K562 (cell line): ENCODE measurements around the gene PARD6B. TPM values are rescaled to one million over a fixed set of nuclear protein-coding genes. Genes with fewer than 3 reads are reported as not detected.

Experiments
- BRF1 ChIP-seq: IDR thresholded peaks from 3 replicates; pipeline ENCODE4 v1.6.1; 2011; ENCODE audit warnings: borderline replicate concordance, mild to moderate bottlenecking; ENCODE audit not compliant: insufficient read length; ENCODE audit errors: extremely low read depth
- FOXM1 ChIP-seq, 2 experiments: fragments of 450-650 bp in 1 of 2; sonication (generic) in 1 of 2; formaldehyde crosslinking in 1 of 2; IDR thresholded peaks; 2 replicates each; pipeline versions ENCODE4 v1.6.1 to v1.9.0; 2017 to 2022; ENCODE audit warnings: low read depth in 2 of 2, mild to moderate bottlenecking in 2 of 2, missing genetic modification reagents in 1 of 2, moderate library complexity in 1 of 2
- GTF2B ChIP-seq: IDR thresholded peaks from 2 replicates; pipeline ENCODE4 v1.6.1; 2011; ENCODE audit not compliant: insufficient read length; ENCODE audit errors: extremely low read depth
- HDAC2 ChIP-seq: fragments of 450-650 bp; IDR thresholded peaks from 2 replicates; pipeline ENCODE4 v1.6.1; 2016; ENCODE audit warnings: mild to moderate bottlenecking
- HMGXB4 ChIP-seq: sonication (generic); formaldehyde crosslinking; IDR thresholded peaks from 2 replicates; pipeline ENCODE4 v1.8.1; 2023; ENCODE audit warnings: mild to moderate bottlenecking, missing genetic modification reagents
- HOXB6 ChIP-seq: fragments of 250-450 bp; sonication (Bioruptor Pico); IDR thresholded peaks from 2 replicates; pipeline ENCODE4 v1.5.1; 2022; ENCODE audit warnings: mild to moderate bottlenecking, borderline replicate concordance
- IRF1 ChIP-seq: sonication (generic); formaldehyde crosslinking; IDR thresholded peaks from 2 replicates; pipeline ENCODE4 v1.8.0; 2022; ENCODE audit warnings: missing genetic modification reagents, mild to moderate bottlenecking, borderline replicate concordance
- NEUROD1 ChIP-seq: fragments of 150-350 bp; IDR thresholded peaks from 2 replicates; pipeline ENCODE4 v1.6.1; 2014; ENCODE audit warnings: borderline replicate concordance, low read length, low read depth; ENCODE audit not compliant: partially characterized antibody
- NFIC ChIP-seq: fragments of 450-650 bp; IDR thresholded peaks from 2 replicates; pipeline ENCODE4 v1.6.1; 2017; ENCODE audit warnings: mild to moderate bottlenecking, inconsistent platforms
- NR2C2 ChIP-seq, 2 experiments: fragments of 200-800 bp in 1 of 2; sonication (Bioruptor generic) in 1 of 2; sonication (generic) in 1 of 2; formaldehyde crosslinking in 1 of 2; IDR thresholded peaks; 2 replicates each; pipeline versions ENCODE4 v1.6.1 to v1.8.0; 2016 to 2022; ENCODE audit warnings: mild to moderate bottlenecking in 1 of 2, missing compliant biosample characterization in 1 of 2, missing genetic modification characterization in 1 of 2, missing genetic modification reagents in 1 of 2
- PHF21A ChIP-seq: fragments of 450-650 bp; IDR thresholded peaks from 2 replicates; pipeline ENCODE4 v1.6.1; 2017; ENCODE audit warnings: low read depth, borderline replicate concordance
- RAD51 ChIP-seq: fragments of 450-650 bp; IDR thresholded peaks from 2 replicates; pipeline ENCODE4 v1.7.1; 2016; ENCODE audit warnings: low read depth, mild to moderate bottlenecking, borderline replicate concordance
- RFX5 ChIP-seq: IDR thresholded peaks from 2 replicates; pipeline ENCODE4 v1.6.1; 2011; ENCODE audit warnings: low read depth, mild to moderate bottlenecking, improper control_type of control experiment, low read length
- RNF219 ChIP-seq: fragments of 250-450 bp; sonication (Bioruptor Pico); IDR thresholded peaks from 2 replicates; pipeline ENCODE4 v1.5.0; 2022; ENCODE audit warnings: mild to moderate bottlenecking
- TBL1XR1 ChIP-seq, 2 experiments: IDR thresholded peaks; 2 replicates each; pipeline ENCODE4 v1.6.1; 2012; ENCODE audit warnings: improper control_type of control experiment in 2 of 2, low read length in 2 of 2, mild to moderate bottlenecking in 1 of 2
- ZFP1 ChIP-seq: fragments of 450-650 bp; formaldehyde crosslinking; IDR thresholded peaks from 2 replicates; pipeline ENCODE4 v1.4.0; 2020; ENCODE audit warnings: mild to moderate bottlenecking, mixed read lengths
- ZNF175 ChIP-seq: fragments of 200-800 bp; sonication (Bioruptor generic); IDR thresholded peaks from 2 replicates; pipeline ENCODE4 v1.6.1; 2016; ENCODE audit warnings: low read depth, mild to moderate bottlenecking, missing genetic modification characterization, missing compliant biosample characterization
- ZNF431 ChIP-seq: sonication (generic); formaldehyde crosslinking; IDR thresholded peaks from 2 replicates; pipeline ENCODE4 v1.8.0; 2022; ENCODE audit warnings: mild to moderate bottlenecking, missing genetic modification reagents
- polyA plus RNA-seq, 8 experiments: library from polyadenylated mRNA; depleted of rRNA in 4 of 8; stranded (reverse) in 5 of 8; unstranded in 3 of 8; fragments of >200 nt; fragmentation: Nextera tagmentation in 2 of 8; fragmentation: Illumina TruSeq in 1 of 8; extraction: Ambion mirVana in 2 of 8; extraction: Trizol in 1 of 8; gene quantifications; 2 replicates each; pipeline versions ENCODE4 v1.2.1 to v1.2.3, GENCODE V29; 2011 to 2014; ENCODE audit warnings: inconsistent platforms in 1 of 8, missing spikeins in 1 of 8
- total RNA-seq, 7 experiments: library from RNA; depleted of rRNA in 6 of 7; stranded (reverse); fragments of >200 nt in 6 of 7; fragmentation: Illumina TruSeq in 2 of 7; extraction: Trizol in 2 of 7; gene quantifications; 2 replicates each; pipeline versions ENCODE4 v1.2.1 to v1.2.3, GENCODE V29; 2011 to 2021; ENCODE audit warnings: low replicate concordance in 1 of 7

Gene PARD6B
- total and polyA plus RNA-seq, 9 of the 15 experiments (the other 6 are each of a cell fraction or from before 2014, with no cell fraction given) = 1.7 to 12.3 (median 5.5) TPM

- TF ChIP-seq HMGXB4 (no peak), FOXM1 (IDR thresholded peaks at IDR 0.05; ENCODE audit: low read depth) (no peak), FOXM1 (CRISPR knock-in tag; IDR thresholded peaks at IDR 0.05; ENCODE audit: low read depth) (no peak), GTF2B (no peak), IRF1 (CRISPR knock-in tag) (no peak), BRF1 (no peak), ZFP1 (CRISPR knock-in tag) (no peak), HDAC2 (peak; percentile 79), HOXB6 (CRISPR knock-in tag) (no peak), NFIC (peak; percentile 56; the same call in 1 of the 2 replicates), NR2C2 (CRISPR knock-in tag; IDR thresholded peaks at IDR 0.05) (no peak), NR2C2 (tag; IDR thresholded peaks at IDR 0.05) (peak; percentile 23; the same call in 1 of the 2 replicates), ZNF431 (CRISPR knock-in tag) (no peak), NEUROD1 (peak; percentile 29), PHF21A (peak; percentile 88; the same call in 1 of the 2 replicates), RAD51 (peak; percentile 37), RFX5 (no peak), ZNF175 (CRISPR knock-in tag) (no peak), RNF219 (no peak), TBL1XR1 (IDR thresholded peaks at IDR 0.05; ENCODE audit: low read length in 2 of 2) (no peak)
These were observed 6.3 kb upstream of the PARD6B start (continued) for GRCh38 chr20:50724851-50725723.
